Loucy (cell line): ENCODE measurements around the gene TTLL9.

Experiments used
- H2AFZ ChIP-seq: fragments of 200-600 bp; sonication (generic); 2 replicates; pipeline ENCODE4 v1.6.0; 2016; ENCODE audit warnings: antibody characterized with exemption, mild to moderate bottlenecking, low read length, moderate library complexity
- H3F3A ChIP-seq: fragments of 200-600 bp; 2 replicates; pipeline ENCODE4 v1.6.0; 2016; ENCODE audit warnings: antibody characterized with exemption, low read depth, mild to moderate bottlenecking
- H3K27me3 ChIP-seq: fragments of 200-600 bp; sonication (generic); 2 replicates; pipeline ENCODE4 v1.6.1; 2014; ENCODE audit warnings: low read length, mild to moderate bottlenecking; ENCODE audit not compliant: insufficient read depth, poor library complexity, severe bottlenecking
- H3K36me3 ChIP-seq: fragments of 200-600 bp; sonication (generic); 2 replicates; pipeline ENCODE4 v1.6.1; 2016; ENCODE audit warnings: low read length; ENCODE audit not compliant: insufficient read depth
- H3K4me1 ChIP-seq: fragments of 200-600 bp; sonication (generic); 2 replicates; pipeline ENCODE4 v1.5.1; 2014; ENCODE audit warnings: low read length, mild to moderate bottlenecking; ENCODE audit not compliant: insufficient read depth, poor library complexity, severe bottlenecking
- H3K4me2 ChIP-seq: fragments of 200-600 bp; sonication (generic); 2 replicates; pipeline ENCODE4 v1.6.0; 2014; ENCODE audit warnings: antibody characterized with exemption, low read length, low read depth, mild to moderate bottlenecking; ENCODE audit not compliant: poor library complexity, severe bottlenecking
- H3K4me3 ChIP-seq: fragments of 200-600 bp; sonication (generic); 2 replicates; pipeline ENCODE4 v1.5.1; 2014; ENCODE audit warnings: low read length, mild to moderate bottlenecking, mixed read lengths; ENCODE audit not compliant: poor library complexity, severe bottlenecking
- H3K79me2 ChIP-seq: fragments of 200-600 bp; sonication (generic); 2 replicates; pipeline ENCODE4 v1.6.1; 2014; ENCODE audit warnings: low read length; ENCODE audit not compliant: insufficient read depth
- H3K9ac ChIP-seq: fragments of 200-600 bp; sonication (generic); 2 replicates; pipeline ENCODE4 v1.6.0; 2014; ENCODE audit warnings: mild to moderate bottlenecking, low read depth, low read length, moderate library complexity; ENCODE audit not compliant: poor library complexity, severe bottlenecking
- H3K9me2 ChIP-seq: fragments of 200-600 bp; sonication (generic); replicated peaks from 2 replicates; pipeline ENCODE4 v1.6.1; 2016; ENCODE audit warnings: low read depth, low read length, mixed read lengths
- H3K9me3 ChIP-seq: fragments of 200-600 bp; sonication (generic); 2 replicates; pipeline ENCODE4 v1.6.1; 2014; ENCODE audit warnings: mild to moderate bottlenecking, antibody characterized with exemption, low read length, low read depth; ENCODE audit not compliant: insufficient read depth
- H4K20me1 ChIP-seq: fragments of 200-600 bp; sonication (generic); 2 replicates; pipeline ENCODE4 v1.6.0; 2014; ENCODE audit warnings: antibody characterized with exemption, low read length, mild to moderate bottlenecking; ENCODE audit not compliant: insufficient read depth, poor library complexity, severe bottlenecking
- CTCF ChIP-seq: fragments of 200-600 bp; sonication (generic); conservative IDR thresholded peaks from 2 replicates; pipeline ENCODE4 v1.5.1; 2014; ENCODE audit warnings: mild to moderate bottlenecking, antibody characterized with exemption, low read length
- EZH2phosphoT487 ChIP-seq: fragments of 200-600 bp; IDR thresholded peaks from 2 replicates; pipeline ENCODE4 v1.6.1; 2018; ENCODE audit warnings: antibody characterized with exemption, mild to moderate bottlenecking, moderate library complexity, borderline replicate concordance

The TTLL9 gene

DNA sequence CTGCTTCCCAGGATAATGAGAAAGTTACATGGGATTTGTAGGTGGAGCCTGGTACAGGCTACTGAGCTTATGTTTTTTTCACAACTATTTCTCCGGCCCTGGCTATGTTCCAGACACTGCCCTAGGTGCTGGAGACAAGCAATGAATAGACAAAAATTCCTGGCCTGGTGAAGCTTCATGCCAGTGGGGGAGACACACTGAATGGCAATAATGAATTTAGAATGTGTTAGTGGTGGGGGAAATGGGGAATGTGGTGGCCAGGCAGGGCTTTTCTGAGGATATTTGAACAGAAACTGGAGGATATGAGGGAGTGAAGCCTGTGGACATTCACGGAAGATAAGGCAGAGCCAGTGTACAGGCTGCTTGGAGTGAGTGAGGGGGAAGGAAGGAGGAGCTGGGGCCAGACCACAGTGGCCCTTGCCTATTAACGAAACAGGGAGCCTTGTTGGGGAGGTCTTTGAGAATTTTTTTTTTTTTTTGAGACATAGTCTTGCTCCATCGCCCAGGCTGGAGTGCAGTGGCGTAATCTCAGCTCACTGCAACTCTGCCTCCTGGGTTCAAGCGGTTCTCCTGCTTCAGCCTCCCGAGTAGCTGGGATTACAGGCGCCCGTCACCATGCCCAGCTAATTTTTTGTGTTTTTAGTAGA is 31.7 kb upstream of the TTLL9 start:
- Histone ChIP-seq H3K79me2 (no peaks in the 10 kb centered on the region), H3K9me2 (no peaks in the 10 kb centered on the region), H3K27me3 (no peaks in the 10 kb centered on the region), H3K36me3 (no peaks in the 10 kb centered on the region), H2AFZ (no peak overlapping the region), H3F3A (peaks cover 7% of the 10 kb centered on the region), H3K4me1 (peaks cover 71% of the 10 kb centered on the region), H4K20me1 (no peaks in the 10 kb centered on the region), H3K4me2 (no peak overlapping the region), H3K9ac (no peak overlapping the region), H3K9me3 (no peaks in the 10 kb centered on the region), H3K4me3 (no peak overlapping the region)
- TF ChIP-seq EZH2phosphoT487 (no peak), CTCF (no peak)

GRCh38 chr20:31839782-31840487 is 30.5 kb upstream of the TTLL9 start:
- Histone ChIP-seq H3K4me1 (peaks cover 62% of the 10 kb centered on the region), H3K79me2 (no peaks in the 10 kb centered on the region), H3K9me3 (no peaks in the 10 kb centered on the region), H3K4me3 (no peak overlapping the region), H3K9me2 (no peaks in the 10 kb centered on the region), H3K9ac (no peak overlapping the region), H3K36me3 (no peaks in the 10 kb centered on the region), H3K27me3 (no peaks in the 10 kb centered on the region), H2AFZ (no peak overlapping the region), H3K4me2 (no peak overlapping the region), H4K20me1 (no peaks in the 10 kb centered on the region), H3F3A (peaks cover 7% of the 10 kb centered on the region)
- no peak for TF ChIP-seq CTCF
- no peak for TF ChIP-seq EZH2phosphoT487

- H3K9ac ChIP-seq = no peak overlapping the region
- H3K9me2 ChIP-seq = no peaks in the 10 kb centered on the region
- no peaks in the 10 kb centered on the region for H4K20me1 ChIP-seq
- H3K4me3 ChIP-seq = no peak overlapping the region
- peaks cover 58% of the 10 kb centered on the region for H3K4me1 ChIP-seq
- no peak overlapping the region for H3K4me2 ChIP-seq
- no peak for TF ChIP-seq CTCF
- H3F3A ChIP-seq = no peaks in the 10 kb centered on the region
- H3K36me3 ChIP-seq = no peaks in the 10 kb centered on the region
- H3K27me3 ChIP-seq = no peaks in the 10 kb centered on the region
- no peaks in the 10 kb centered on the region for H3K79me2 ChIP-seq
- H3K9me3 ChIP-seq = no peaks in the 10 kb centered on the region
- H2AFZ ChIP-seq = no peak overlapping the region
Measured at GRCh38 chr20:31840906-31841816, 29.3 kb upstream of the TTLL9 start.
